ENCODE data around the gene PIK3R3.

- TF ChIP-seq CTCF (conservative IDR thresholded peaks at IDR 0.05; ENCODE audit: low read depth, low read length) (no peak), EZH2 (IDR thresholded peaks at IDR 0.05; ENCODE audit: borderline replicate concordance, low read depth, low read length, poor library complexity, severe bottlenecking) (no peak)
Observed at GRCh38 chr1:46098027-46098712, 34.3 kb downstream of the PIK3R3 start.
